Fibroblast of lung (primary cell): ENCODE data around the gene NPS.

Experiments used
- CTCF ChIP-seq, 2 donors: IDR thresholded peaks in 1 of 2; conservative IDR thresholded peaks in 1 of 2; 1 replicate in 1 of 2; 2 replicates in 1 of 2; pipeline ENCODE4 v1.5.1; 2011 to 2012; ENCODE audit warnings: low read length in 2 of 2, control low read depth in 1 of 2, inconsistent platforms in 1 of 2, low read depth in 1 of 2, mild to moderate bottlenecking in 1 of 2
- EZH2 ChIP-seq: IDR thresholded peaks from 2 replicates; pipeline ENCODE4 v1.5.1; 2012; ENCODE audit warnings: low read length, control low read depth, mild to moderate bottlenecking; ENCODE audit errors: missing control alignments

GRCh38 chr10:127570036-127570435 lies 20.9 kb downstream of the NPS start:
- no peak for TF ChIP-seq EZH2
- no peak for TF ChIP-seq CTCF (conservative IDR thresholded peaks at IDR 0.05 in 1 of 2, IDR thresholded peaks at IDR 0.05 in 1 of 2; ENCODE audit: low read depth in 1 of 2, low read length in 2 of 2)
